Measurements from ENCODE around the gene TRAM2.
A peak's percentile ranks its signal among the peaks of the same experiment; 100 is the strongest.

Gene TRAM2

GRCh38 chr6:52552278-52552643 is 24.6 kb downstream of the TRAM2 start:
- H2BK5ac ChIP-seq (ENCODE audit: low read length) = peak overlapping the region; percentile 56
- no peak for DNase-seq (ENCODE audit: low spot score)
- no peaks in the 10 kb centered on the region for H3K36me3 ChIP-seq (replicated peaks in 1 of 2; ENCODE audit: control insufficient read depth in 2 of 2, insufficient read depth in 2 of 2, low read length in 2 of 2)
- WGBS, 2 donors (ENCODE audit: extremely low coverage in 2 of 2, insufficient read length in 2 of 2, insufficient replicate concordance in 1 of 2) = no CpG with 5 or more reads among the region's 6 CpGs
- no peak overlapping the region for H3K14ac ChIP-seq (ENCODE audit: low read length)
- peak overlapping the region; percentile 61 for H3K9ac ChIP-seq (ENCODE audit: low read depth, low read length, poor library complexity)
- H3K27me3 ChIP-seq (ENCODE audit: control insufficient read depth in 3 of 3, insufficient read depth in 3 of 3, low read depth in 1 of 3, low read length in 3 of 3) = no peaks in the 10 kb centered on the region
- H2BK15ac ChIP-seq (ENCODE audit: low read length) = peak overlapping the region; percentile 23
- no peak overlapping the region for H2BK12ac ChIP-seq (ENCODE audit: low read length)
- H4K8ac ChIP-seq (ENCODE audit: low read depth, low read length) = no peak overlapping the region
- no peaks in the 10 kb centered on the region for H3K9me3 ChIP-seq (replicated peaks in 1 of 2; ENCODE audit: control insufficient read depth in 2 of 2, insufficient read depth in 1 of 2, low read depth in 1 of 2, low read length in 2 of 2)
- no peak overlapping the region for H3K4me3 ChIP-seq (ENCODE audit: low read length in 2 of 2)
- peak overlapping the region; percentile 64 for H2AFZ ChIP-seq (ENCODE audit: low read length)
- no peak overlapping the region for H4K91ac ChIP-seq (ENCODE audit: low read depth, low read length, poor library complexity)
- peak overlapping the region; percentile 28 for H3K4me2 ChIP-seq (ENCODE audit: insufficient read depth, low read length, poor library complexity, severe bottlenecking)
- H3K18ac ChIP-seq (ENCODE audit: low read length) = peak overlapping the region; percentile 86
- no peaks in the 10 kb centered on the region for H3K79me1 ChIP-seq (ENCODE audit: low read depth, low read length)
- peak overlapping the region; percentile 44 for H3K27ac ChIP-seq (replicated peaks; ENCODE audit: low read length)
- no peak overlapping the region for H2AK5ac ChIP-seq (ENCODE audit: low read depth, low read length)
- H3K23ac ChIP-seq (ENCODE audit: low read depth, low read length, poor library complexity) = no peak overlapping the region
- H3K4me1 ChIP-seq (ENCODE audit: control insufficient read depth in 2 of 2, insufficient read depth in 1 of 2, low read depth in 1 of 2, low read length in 2 of 2) = peaks cover 15 to 27% of the 10 kb centered on the region in 2 donors
- H3K4ac ChIP-seq (ENCODE audit: low read length) = no peak overlapping the region
- no peak overlapping the region for H2BK120ac ChIP-seq (ENCODE audit: low read depth, low read length)

DNA sequence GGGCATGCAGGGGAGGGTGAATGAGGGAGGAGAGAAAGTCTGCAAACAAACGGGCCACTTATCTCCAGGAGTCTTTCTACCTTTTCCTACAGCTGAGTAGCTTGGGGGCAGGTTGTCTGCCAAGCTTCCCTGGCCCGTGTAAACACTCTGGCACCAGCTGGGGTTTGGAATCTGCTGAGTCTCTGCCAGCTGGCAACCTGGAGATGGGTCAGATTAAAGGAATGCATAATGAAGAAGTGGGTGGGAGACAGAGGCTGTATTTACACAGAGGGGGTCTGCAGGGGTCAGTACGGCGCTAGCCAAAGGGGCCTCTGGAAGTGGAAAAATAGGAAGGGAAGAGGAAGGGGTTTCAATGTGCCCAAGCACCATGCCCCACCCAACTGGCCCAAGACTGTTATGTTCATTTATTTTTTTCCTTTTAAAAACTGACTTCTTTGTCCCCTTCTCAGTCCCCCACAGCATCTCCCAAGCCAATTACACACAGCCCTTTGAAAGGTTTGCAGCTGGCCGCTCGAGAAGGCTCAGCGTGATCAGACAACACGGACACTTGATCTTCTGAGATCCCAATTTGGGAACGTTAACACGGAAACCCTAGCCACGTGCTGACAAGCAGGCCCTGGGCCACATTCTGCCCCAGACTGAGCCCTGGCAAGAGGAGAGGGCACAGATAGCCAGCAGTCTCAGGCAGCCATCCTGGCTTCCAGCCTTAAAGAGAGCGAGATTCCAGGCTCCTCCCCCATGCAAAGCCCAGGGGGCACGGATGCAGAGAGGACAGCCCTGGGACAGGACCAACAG is 25.2 kb downstream of the TRAM2 start:
- no peak overlapping the region for H2BK120ac ChIP-seq (ENCODE audit: low read depth, low read length)
- H3K4me1 ChIP-seq (ENCODE audit: control insufficient read depth in 2 of 2, insufficient read depth in 1 of 2, low read depth in 1 of 2, low read length in 2 of 2) = peaks cover 15 to 31% of the 10 kb centered on the region in 2 donors
- peak; percentile 56 for DNase-seq (ENCODE audit: low spot score)
- WGBS, 2 donors (ENCODE audit: extremely low coverage in 2 of 2, insufficient read length in 2 of 2, insufficient replicate concordance in 1 of 2) = no CpG with 5 or more reads among the region's 13 CpGs
- peak overlapping the region; percentile 61 for H3K9ac ChIP-seq (ENCODE audit: low read depth, low read length, poor library complexity)
- no peak overlapping the region for H3K4ac ChIP-seq (ENCODE audit: low read length)
- H3K9me3 ChIP-seq (replicated peaks in 1 of 2; ENCODE audit: control insufficient read depth in 2 of 2, insufficient read depth in 1 of 2, low read depth in 1 of 2, low read length in 2 of 2) = no peaks in the 10 kb centered on the region
- no peaks in the 10 kb centered on the region for H3K36me3 ChIP-seq (replicated peaks in 1 of 2; ENCODE audit: control insufficient read depth in 2 of 2, insufficient read depth in 2 of 2, low read length in 2 of 2)
- H3K14ac ChIP-seq (ENCODE audit: low read length) = no peak overlapping the region
- H4K91ac ChIP-seq (ENCODE audit: low read depth, low read length, poor library complexity) = no peak overlapping the region
- no peaks in the 10 kb centered on the region for H3K27me3 ChIP-seq (ENCODE audit: control insufficient read depth in 3 of 3, insufficient read depth in 3 of 3, low read depth in 1 of 3, low read length in 3 of 3)
- H3K4me2 ChIP-seq (ENCODE audit: insufficient read depth, low read length, poor library complexity, severe bottlenecking) = peak overlapping the region; percentile 49
- peak overlapping the region; percentile 44 for H3K27ac ChIP-seq (replicated peaks; ENCODE audit: low read length)
- peak overlapping the region; percentile 86 for H3K18ac ChIP-seq (ENCODE audit: low read length)
- no peak overlapping the region for H4K8ac ChIP-seq (ENCODE audit: low read depth, low read length)
- H2BK15ac ChIP-seq (ENCODE audit: low read length) = peak overlapping the region; percentile 23
- no peak overlapping the region for H3K23ac ChIP-seq (ENCODE audit: low read depth, low read length, poor library complexity)
- peak overlapping the region; percentile 56 for H2BK5ac ChIP-seq (ENCODE audit: low read length)
- H2AFZ ChIP-seq (ENCODE audit: low read length) = peak overlapping the region; percentile 64
- no peak overlapping the region for H2BK12ac ChIP-seq (ENCODE audit: low read length)
- no peaks in the 10 kb centered on the region for H3K79me1 ChIP-seq (ENCODE audit: low read depth, low read length)
- H3K4me3 ChIP-seq (ENCODE audit: low read length in 2 of 2) = peak overlapping the region; percentile 2 to 59
- no peak overlapping the region for H2AK5ac ChIP-seq (ENCODE audit: low read depth, low read length)

- no peak for DNase-seq (ENCODE audit: low spot score)
Measured at GRCh38 chr6:52550870-52551269, 26.0 kb downstream of the TRAM2 start.

GRCh38 chr6:52550014-52550575 is 26.8 kb downstream of the TRAM2 start:
- DNase-seq (ENCODE audit: low spot score) = no peak
- peaks cover 15 to 34% of the 10 kb centered on the region in 2 donors for H3K4me1 ChIP-seq (ENCODE audit: control insufficient read depth in 2 of 2, insufficient read depth in 1 of 2, low read depth in 1 of 2, low read length in 2 of 2)
- no peak overlapping the region for H3K27ac ChIP-seq (replicated peaks; ENCODE audit: low read length)
- H3K9ac ChIP-seq (ENCODE audit: low read depth, low read length, poor library complexity) = no peak overlapping the region
- no peak overlapping the region for H2BK120ac ChIP-seq (ENCODE audit: low read depth, low read length)
- no peak overlapping the region for H3K4me3 ChIP-seq (ENCODE audit: low read length in 2 of 2)
- H2BK5ac ChIP-seq (ENCODE audit: low read length) = no peak overlapping the region
- no peaks in the 10 kb centered on the region for H3K9me3 ChIP-seq (replicated peaks in 1 of 2; ENCODE audit: control insufficient read depth in 2 of 2, insufficient read depth in 1 of 2, low read depth in 1 of 2, low read length in 2 of 2)
- no peak overlapping the region for H3K4ac ChIP-seq (ENCODE audit: low read length)
- no peak overlapping the region for H4K8ac ChIP-seq (ENCODE audit: low read depth, low read length)
- no peak overlapping the region for H3K4me2 ChIP-seq (ENCODE audit: insufficient read depth, low read length, poor library complexity, severe bottlenecking)
- H3K36me3 ChIP-seq (replicated peaks in 1 of 2; ENCODE audit: control insufficient read depth in 2 of 2, insufficient read depth in 2 of 2, low read length in 2 of 2) = no peaks in the 10 kb centered on the region
- H2AFZ ChIP-seq (ENCODE audit: low read length) = no peak overlapping the region
- no peak overlapping the region for H2BK15ac ChIP-seq (ENCODE audit: low read length)
- H2AK5ac ChIP-seq (ENCODE audit: low read depth, low read length) = no peak overlapping the region
- no CpG with 5 or more reads among the region's 6 CpGs for WGBS, 2 donors (ENCODE audit: extremely low coverage in 2 of 2, insufficient read length in 2 of 2, insufficient replicate concordance in 1 of 2)
- H3K23ac ChIP-seq (ENCODE audit: low read depth, low read length, poor library complexity) = no peak overlapping the region
- no peak overlapping the region for H2BK12ac ChIP-seq (ENCODE audit: low read length)
- no peaks in the 10 kb centered on the region for H3K27me3 ChIP-seq (ENCODE audit: control insufficient read depth in 3 of 3, insufficient read depth in 3 of 3, low read depth in 1 of 3, low read length in 3 of 3)
- no peak overlapping the region for H4K91ac ChIP-seq (ENCODE audit: low read depth, low read length, poor library complexity)
- H3K79me1 ChIP-seq (ENCODE audit: low read depth, low read length) = peaks cover 4% of the 10 kb centered on the region
- H3K18ac ChIP-seq (ENCODE audit: low read length) = no peak overlapping the region
- H3K14ac ChIP-seq (ENCODE audit: low read length) = no peak overlapping the region

More at GRCh38 chr6:52550870-52551269, 26.0 kb downstream of the TRAM2 start:
- Histone ChIP-seq H2AK5ac (ENCODE audit: low read depth, low read length) (no peak overlapping the region), H4K8ac (ENCODE audit: low read depth, low read length) (no peak overlapping the region), H3K23ac (ENCODE audit: low read depth, low read length, poor library complexity) (no peak overlapping the region), H3K4ac (ENCODE audit: low read length) (no peak overlapping the region), H3K4me3 (ENCODE audit: low read length in 2 of 2) (no peak overlapping the region), H2BK120ac (ENCODE audit: low read depth, low read length) (no peak overlapping the region), H3K9me3 (replicated peaks in 1 of 2; ENCODE audit: control insufficient read depth in 2 of 2, insufficient read depth in 1 of 2, low read depth in 1 of 2, low read length in 2 of 2) (no peaks in the 10 kb centered on the region), H3K4me2 (ENCODE audit: insufficient read depth, low read length, poor library complexity, severe bottlenecking) (no peak overlapping the region), H2BK12ac (ENCODE audit: low read length) (no peak overlapping the region), H3K4me1 (ENCODE audit: control insufficient read depth in 2 of 2, insufficient read depth in 1 of 2, low read depth in 1 of 2, low read length in 2 of 2) (peaks cover 15 to 31% of the 10 kb centered on the region in 2 donors), H3K14ac (ENCODE audit: low read length) (no peak overlapping the region), H2AFZ (ENCODE audit: low read length) (no peak overlapping the region), H2BK15ac (ENCODE audit: low read length) (no peak overlapping the region), H4K91ac (ENCODE audit: low read depth, low read length, poor library complexity) (no peak overlapping the region), H3K27me3 (ENCODE audit: control insufficient read depth in 3 of 3, insufficient read depth in 3 of 3, low read depth in 1 of 3, low read length in 3 of 3) (no peaks in the 10 kb centered on the region), H3K79me1 (ENCODE audit: low read depth, low read length) (peaks cover 2% of the 10 kb centered on the region), H3K27ac (replicated peaks; ENCODE audit: low read length) (peak overlapping the region; percentile 44), H2BK5ac (ENCODE audit: low read length) (no peak overlapping the region), H3K36me3 (replicated peaks in 1 of 2; ENCODE audit: control insufficient read depth in 2 of 2, insufficient read depth in 2 of 2, low read length in 2 of 2) (no peaks in the 10 kb centered on the region), H3K9ac (ENCODE audit: low read depth, low read length, poor library complexity) (no peak overlapping the region), H3K18ac (ENCODE audit: low read length) (no peak overlapping the region)
- no CpG with 5 or more reads among the region's 5 CpGs for WGBS, 2 donors (ENCODE audit: extremely low coverage in 2 of 2, insufficient read length in 2 of 2, insufficient replicate concordance in 1 of 2)
